ENCODE measurements around the gene LRRTM4.

DNA sequence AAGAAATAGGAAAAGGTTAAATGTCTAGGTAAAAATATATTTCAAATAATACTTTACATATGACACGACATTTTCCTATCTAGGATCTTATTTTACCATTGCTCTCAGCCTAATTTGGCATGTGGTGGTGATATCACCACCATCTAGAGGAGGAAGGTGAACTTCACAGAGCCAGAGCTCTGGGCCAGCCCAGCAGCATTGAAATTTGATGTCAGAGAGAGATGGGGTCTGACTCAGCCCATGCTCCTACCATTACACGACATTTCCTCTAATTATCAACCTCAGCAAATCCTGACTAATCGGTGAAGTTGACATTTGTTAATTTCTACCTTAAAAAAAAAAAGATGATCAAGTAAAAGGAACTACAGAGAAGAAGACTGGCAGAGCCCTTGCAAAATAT lies 42.3 kb downstream of the LRRTM4 start:
- no peak for TF ChIP-seq ATF3 (CRISPR knock-in tag; IDR thresholded peaks at IDR 0.05)
- TF ChIP-seq, protein P1, sequence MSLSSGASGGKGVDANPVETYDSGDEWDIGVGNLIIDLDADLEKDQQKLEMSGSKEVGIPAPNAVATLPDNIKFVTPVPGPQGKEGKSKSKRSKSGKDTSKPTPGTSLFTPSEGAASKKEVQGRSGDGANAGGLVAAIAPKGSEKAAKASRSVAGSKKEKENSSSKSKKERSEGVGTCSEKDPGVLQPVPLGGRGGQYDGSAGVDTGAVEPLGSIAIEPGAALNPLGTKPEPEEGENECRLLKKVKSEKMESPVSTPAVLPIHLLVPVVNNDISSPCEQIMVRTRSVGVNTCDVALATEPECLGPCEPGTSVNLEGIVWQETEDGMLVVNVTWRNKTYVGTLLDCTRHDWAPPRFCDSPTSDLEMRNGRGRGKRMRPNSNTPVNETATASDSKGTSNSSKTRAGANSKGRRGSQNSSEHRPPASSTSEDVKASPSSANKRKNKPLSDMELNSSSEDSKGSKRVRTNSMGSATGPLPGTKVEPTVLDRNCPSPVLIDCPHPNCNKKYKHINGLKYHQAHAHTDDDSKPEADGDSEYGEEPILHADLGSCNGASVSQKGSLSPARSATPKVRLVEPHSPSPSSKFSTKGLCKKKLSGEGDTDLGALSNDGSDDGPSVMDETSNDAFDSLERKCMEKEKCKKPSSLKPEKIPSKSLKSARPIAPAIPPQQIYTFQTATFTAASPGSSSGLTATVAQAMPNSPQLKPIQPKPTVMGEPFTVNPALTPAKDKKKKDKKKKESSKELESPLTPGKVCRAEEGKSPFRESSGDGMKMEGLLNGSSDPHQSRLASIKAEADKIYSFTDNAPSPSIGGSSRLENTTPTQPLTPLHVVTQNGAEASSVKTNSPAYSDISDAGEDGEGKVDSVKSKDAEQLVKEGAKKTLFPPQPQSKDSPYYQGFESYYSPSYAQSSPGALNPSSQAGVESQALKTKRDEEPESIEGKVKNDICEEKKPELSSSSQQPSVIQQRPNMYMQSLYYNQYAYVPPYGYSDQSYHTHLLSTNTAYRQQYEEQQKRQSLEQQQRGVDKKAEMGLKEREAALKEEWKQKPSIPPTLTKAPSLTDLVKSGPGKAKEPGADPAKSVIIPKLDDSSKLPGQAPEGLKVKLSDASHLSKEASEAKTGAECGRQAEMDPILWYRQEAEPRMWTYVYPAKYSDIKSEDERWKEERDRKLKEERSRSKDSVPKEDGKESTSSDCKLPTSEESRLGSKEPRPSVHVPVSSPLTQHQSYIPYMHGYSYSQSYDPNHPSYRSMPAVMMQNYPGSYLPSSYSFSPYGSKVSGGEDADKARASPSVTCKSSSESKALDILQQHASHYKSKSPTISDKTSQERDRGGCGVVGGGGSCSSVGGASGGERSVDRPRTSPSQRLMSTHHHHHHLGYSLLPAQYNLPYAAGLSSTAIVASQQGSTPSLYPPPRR (CRISPR knock-in tag; IDR thresholded peaks at IDR 0.05; ENCODE audit: borderline replicate concordance): no peak
- TF ChIP-seq NONO (IDR thresholded peaks at IDR 0.05): no peak
- no peak for TF ChIP-seq NONO (CRISPR knock-in tag; conservative IDR thresholded peaks at IDR 0.05)
- TF ChIP-seq HOXD1 (CRISPR knock-in tag; IDR thresholded peaks at IDR 0.05): no peak
- no peak for TF ChIP-seq ZNF530 (CRISPR knock-in tag; IDR thresholded peaks at IDR 0.05; ENCODE audit: low read depth)
